SK-N-MC (cell line): ENCODE measurements around the gene USH1G.
"Not testable (repeated sequence)": the region's sequence is repeated elsewhere in the genome, so short reads cannot be mapped to it uniquely, and the experiment has no call there.

ENCODE experiments used
- DNase-seq: peaks from one replicate; pipeline ENCODE4 v3.0.0-alpha.2; 2011; ENCODE audit warnings: low read depth, low spot score
- H3K27ac ChIP-seq: fragments of 200-600 bp; sonication (generic); 2 replicates; pipeline ENCODE4 v1.5.1; 2016; ENCODE audit warnings: mixed run types
- H3K36me3 ChIP-seq: fragments of 200-600 bp; sonication (generic); 2 replicates; pipeline ENCODE4 v1.6.1; 2017; ENCODE audit warnings: antibody characterized with exemption, low read length, mixed read lengths; ENCODE audit not compliant: insufficient read depth
- H3K4me3 ChIP-seq: fragments of 200-600 bp; sonication (generic); 2 replicates; pipeline ENCODE4 v1.5.1; 2016
- H3K9ac ChIP-seq: fragments of 200-600 bp; sonication (generic); 2 replicates; pipeline ENCODE4 v1.8.0; 2017; ENCODE audit warnings: mixed run types, mixed read lengths; ENCODE audit not compliant: insufficient read length
- H3K9me3 ChIP-seq: fragments of 200-600 bp; sonication (generic); 2 replicates; pipeline ENCODE4 v1.6.1; 2017; ENCODE audit warnings: low read depth, mild to moderate bottlenecking, antibody characterized with exemption, low read length, moderate library complexity, mixed read lengths
- EZH2 ChIP-seq: fragments of 200-600 bp; sonication (generic); IDR thresholded peaks from one replicate; pipeline ENCODE4 v1.6.1; 2017; ENCODE audit warnings: antibody characterized with exemption
- FOXP2 ChIP-seq: optimal IDR thresholded peaks from 2 replicates; pipeline ENCODE3; 2011; ENCODE audit warnings: mild to moderate bottlenecking, moderate library complexity; ENCODE audit not compliant: insufficient read depth; ENCODE audit errors: extremely low read length, control extremely low read depth
- POLR2AphosphoS5 ChIP-seq: IDR thresholded peaks from 2 replicates; pipeline ENCODE4 v1.6.1; 2012; ENCODE audit warnings: mild to moderate bottlenecking, low read depth, low read length, borderline replicate concordance

Gene USH1G

DNA sequence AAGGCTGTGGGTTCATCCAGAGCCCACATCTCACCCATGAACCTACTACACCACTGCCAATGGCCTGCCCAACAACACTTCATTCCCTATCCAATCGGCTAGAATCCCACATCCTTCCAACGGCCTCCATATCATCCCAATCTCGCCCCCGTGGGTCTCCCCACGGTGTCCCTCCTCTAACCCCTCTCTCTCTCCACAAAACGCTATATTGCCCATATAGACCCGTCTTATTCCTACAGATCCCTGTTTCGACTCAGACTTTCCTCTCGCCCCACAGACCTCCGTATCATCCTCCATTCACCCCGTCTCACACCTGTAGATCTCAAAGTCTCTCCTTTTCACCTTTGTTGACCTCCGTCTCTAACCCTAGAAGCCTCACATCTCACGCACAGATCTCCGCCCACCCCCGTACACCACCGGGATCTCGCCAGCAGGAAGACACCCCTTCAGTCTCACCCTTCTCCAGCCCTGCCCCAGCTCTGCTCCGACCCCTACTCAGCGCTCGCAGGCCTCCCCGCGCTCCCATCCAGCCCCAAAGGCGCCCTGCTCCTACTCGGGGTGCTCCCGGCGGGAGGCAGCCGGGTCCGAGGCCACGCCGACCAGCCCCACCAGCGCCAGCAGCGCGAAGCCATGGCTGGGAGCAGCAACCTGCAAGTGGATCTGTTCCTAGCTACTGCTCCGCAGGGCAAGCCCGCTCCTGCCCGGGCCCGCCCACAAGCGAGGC is 50.6 kb downstream of the USH1G start, which contains the start of gene FDXR:
FDXR (minus strand) TSS at position 682 of the 724 bp plus-strand sequence; CDS start at position 632, 50 bp downstream.
- TF ChIP-seq EZH2 (no peak), POLR2AphosphoS5 (peak; percentile 86), FOXP2 (peak; percentile 16)
- peak within 1 kb of the TSS; percentile 77 for H3K27ac ChIP-seq
- no peak for DNase-seq
- peak within 1 kb of the TSS; percentile 92 for H3K4me3 ChIP-seq
- no peaks in the 10 kb centered on the region for H3K9me3 ChIP-seq
- no peaks in the 10 kb centered on the region for H3K36me3 ChIP-seq
- H3K9ac ChIP-seq: peak within 1 kb of the TSS; percentile 96

DNA sequence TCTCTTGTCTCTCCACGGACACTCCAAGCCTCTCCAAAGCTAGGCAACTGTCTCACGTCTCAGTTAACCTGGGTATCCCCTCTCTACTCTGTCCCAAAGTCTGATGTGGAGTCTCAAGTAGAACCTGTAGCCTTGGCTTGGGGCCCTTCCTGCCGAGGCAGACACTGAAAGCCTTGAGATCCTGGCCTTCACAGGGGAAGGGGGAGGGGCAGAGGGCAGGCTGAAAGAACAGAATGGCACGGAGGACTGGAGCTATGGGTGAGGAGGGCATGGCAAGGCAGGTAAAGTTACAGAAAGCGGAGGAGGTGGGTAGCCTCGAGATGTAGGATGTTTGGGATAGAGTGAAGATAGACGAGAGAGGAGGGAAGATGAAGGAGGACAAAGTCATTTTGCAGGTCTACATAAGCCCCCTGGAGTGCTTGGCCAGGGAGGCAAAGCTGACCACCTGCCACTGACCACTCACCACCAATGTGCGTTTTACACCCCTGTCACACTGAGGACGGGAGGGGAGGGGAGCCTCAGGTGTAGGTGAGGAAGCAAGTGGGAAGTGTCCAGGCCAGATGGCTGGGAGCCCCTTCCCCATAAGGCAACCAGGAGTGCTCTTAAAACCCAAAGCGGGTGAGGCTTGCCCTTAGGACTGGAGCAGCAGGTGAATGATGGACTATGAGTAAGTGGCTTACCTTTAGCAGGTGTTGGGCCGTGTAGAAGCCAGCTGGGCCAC is 51.5 kb downstream of the USH1G start:
- DNase-seq: no peak
- no peaks in the 10 kb centered on the region for H3K36me3 ChIP-seq
- no peak overlapping the region for H3K27ac ChIP-seq
- no peak overlapping the region; the same call in 1 of the 2 replicates for H3K4me3 ChIP-seq
- no peaks in the 10 kb centered on the region for H3K9me3 ChIP-seq
- H3K9ac ChIP-seq: no peak overlapping the region
- TF ChIP-seq EZH2 (no peak), POLR2AphosphoS5 (no peak), FOXP2 (no peak)

DNA sequence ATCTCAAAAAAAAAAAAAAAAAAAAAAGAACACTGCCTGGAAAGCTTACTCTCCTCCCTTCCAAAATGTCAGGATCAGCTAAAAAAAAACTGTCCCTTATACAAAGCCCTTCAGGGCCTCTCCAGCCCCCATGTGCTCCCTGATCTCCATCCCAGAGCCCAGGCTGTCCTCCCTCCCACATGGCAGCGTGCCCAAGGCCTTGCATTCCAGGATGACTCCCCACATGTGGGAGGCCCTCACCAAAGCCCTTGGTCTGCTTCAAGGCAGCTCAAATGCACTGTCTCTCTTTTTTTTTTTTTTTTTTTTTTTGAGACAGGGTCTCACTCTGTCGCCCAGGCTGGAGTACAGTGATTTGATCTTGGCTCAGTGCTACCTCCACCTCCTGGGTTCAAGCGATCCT is 52.5 kb downstream of the USH1G start:
- TF ChIP-seq POLR2AphosphoS5 (no peak), EZH2 (no peak), FOXP2 (no peak)
- DNase-seq: no peak
- no peak overlapping the region for H3K4me3 ChIP-seq

DNA sequence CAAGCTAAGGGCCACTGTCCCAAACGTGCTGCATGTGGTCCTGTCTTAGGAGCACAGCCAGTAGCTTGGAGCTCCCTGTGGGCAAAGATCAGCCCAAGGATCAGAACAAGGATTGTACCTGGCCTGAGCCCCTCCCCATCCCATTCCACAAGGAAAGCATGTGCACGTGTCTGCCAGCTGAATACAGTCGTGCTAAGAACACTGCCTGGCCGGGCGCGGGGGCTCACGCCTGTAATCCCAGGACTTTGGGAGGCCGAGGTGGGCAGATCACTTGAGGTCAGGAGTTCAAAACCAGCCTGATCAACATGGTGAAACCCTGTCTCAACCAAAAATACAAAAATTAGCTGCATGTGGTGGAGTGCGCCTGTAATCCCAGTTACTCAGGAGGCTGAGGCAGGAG is 53.0 kb downstream of the USH1G start:
- not testable (repeated sequence) for H3K36me3 ChIP-seq, H3K4me3 ChIP-seq, H3K27ac ChIP-seq, H3K9ac ChIP-seq, DNase-seq, H3K9me3 ChIP-seq

More for the DNA sequence above, 52.5 kb downstream of the USH1G start:
- Histone ChIP-seq H3K9me3 (no peaks in the 10 kb centered on the region), H3K27ac (no peak overlapping the region), H3K9ac (no peak overlapping the region), H3K36me3 (no peaks in the 10 kb centered on the region)

DNA sequence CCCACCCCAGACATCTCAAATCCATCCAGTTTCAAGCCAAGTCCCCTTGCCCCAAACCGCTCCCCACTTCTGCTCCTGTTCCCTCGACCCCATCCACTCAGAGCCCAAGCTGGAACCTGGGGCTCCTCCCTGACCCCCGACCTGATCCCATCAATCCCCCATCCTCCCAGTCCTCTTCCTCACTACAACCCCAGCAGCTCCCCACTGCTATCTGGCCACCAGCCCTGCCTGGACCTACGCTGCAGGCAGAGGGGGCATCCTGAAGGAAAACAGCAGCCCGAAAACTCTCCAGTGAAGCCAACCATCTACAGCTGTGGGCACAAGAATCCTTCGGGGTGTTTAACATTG is 54.2 kb downstream of the USH1G start:
- TF ChIP-seq EZH2 (no peak), FOXP2 (no peak), POLR2AphosphoS5 (no peak)
- Histone ChIP-seq H3K9ac (no peak overlapping the region), H3K9me3 (no peaks in the 10 kb centered on the region), H3K36me3 (no peaks in the 10 kb centered on the region), H3K4me3 (no peak overlapping the region), H3K27ac (no peak overlapping the region)
- DNase-seq: no peak

DNA sequence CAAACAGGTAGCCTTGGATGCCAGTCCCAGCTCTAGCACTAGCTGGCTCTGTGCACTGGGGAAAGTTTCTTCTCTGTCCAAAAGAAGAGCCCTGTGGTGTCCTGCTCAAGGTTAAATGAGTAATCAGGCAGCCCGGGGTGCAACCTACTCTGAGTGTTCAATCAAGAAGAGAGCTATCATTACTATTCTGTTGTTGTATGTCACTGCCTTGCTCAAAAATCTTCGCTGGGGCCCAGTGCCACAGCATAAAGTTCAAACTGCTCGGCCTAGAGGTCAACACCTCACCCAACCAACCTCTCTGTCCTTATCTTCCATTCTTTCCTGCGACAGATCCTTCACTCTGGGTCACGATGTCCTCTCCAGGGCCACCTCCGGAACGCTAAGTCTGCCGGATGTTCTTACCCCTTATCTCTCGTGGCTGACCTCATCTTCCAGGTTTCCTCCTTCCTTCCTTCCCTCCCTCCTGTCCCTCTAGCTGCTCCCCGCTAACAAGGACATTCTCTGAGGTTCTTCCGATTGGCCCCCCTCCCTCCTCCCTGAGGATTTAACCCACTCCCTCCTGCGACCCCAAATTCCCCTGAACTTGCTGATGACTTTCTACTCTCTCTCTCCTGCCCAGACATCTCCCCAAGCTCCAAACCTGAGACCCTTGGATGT is 54.7 kb downstream of the USH1G start:
- H3K9ac ChIP-seq: no peak overlapping the region
- no peak for DNase-seq
- H3K9me3 ChIP-seq: no peaks in the 10 kb centered on the region
- no peak for TF ChIP-seq EZH2
- TF ChIP-seq POLR2AphosphoS5: no peak
- TF ChIP-seq FOXP2: no peak
- H3K4me3 ChIP-seq: no peak overlapping the region
- H3K36me3 ChIP-seq: no peaks in the 10 kb centered on the region
- no peak overlapping the region for H3K27ac ChIP-seq

DNA sequence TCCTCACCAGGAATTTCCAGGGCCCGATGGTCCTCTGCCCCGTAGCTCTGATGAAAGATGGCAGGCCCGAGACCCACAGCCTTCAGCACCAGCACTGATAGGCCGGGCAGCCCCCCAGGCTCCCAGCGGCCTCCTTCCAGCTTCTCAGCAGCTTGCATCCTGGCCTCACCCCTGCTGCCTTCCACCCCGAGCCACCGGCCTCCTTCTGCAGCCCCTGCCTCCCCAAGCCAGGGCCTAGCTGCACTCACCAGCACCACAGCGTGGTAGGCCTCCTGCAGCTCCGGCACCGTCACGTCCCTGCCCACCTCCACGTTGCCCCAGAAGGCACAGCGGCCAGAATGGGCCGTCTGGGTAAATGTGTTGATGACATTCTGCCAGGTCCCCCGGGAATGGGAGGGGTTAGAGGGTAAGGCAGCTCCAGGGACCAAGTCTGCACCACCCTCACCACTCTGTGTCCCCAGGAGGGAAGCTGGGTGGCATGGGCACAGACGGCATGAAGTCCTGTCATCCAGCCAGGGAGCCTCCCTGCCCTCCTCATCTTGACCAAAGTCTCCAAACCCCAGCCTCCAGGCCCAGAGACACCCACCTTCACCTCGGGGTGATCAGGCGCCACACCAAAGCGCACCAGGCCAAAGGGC is 56.7 kb downstream of the USH1G start:
- DNase-seq: no peak
- H3K4me3 ChIP-seq: no peak overlapping the region
- H3K36me3 ChIP-seq: no peaks in the 10 kb centered on the region
- TF ChIP-seq EZH2: no peak
- TF ChIP-seq FOXP2: no peak
- no peak for TF ChIP-seq POLR2AphosphoS5
- no peak overlapping the region for H3K27ac ChIP-seq
- no peak overlapping the region for H3K9ac ChIP-seq
- H3K9me3 ChIP-seq: no peaks in the 10 kb centered on the region
